GM10248 (cell line): Measurements from ENCODE around the gene HOXD13.

Experiments
- CTCF ChIA-PET: fragments of 300-600 bp; sonication (Branson Sonifier 250); formaldehyde crosslinking; extraction: SDS; loops from one replicate; lab custom pipeline; 2021; ENCODE audit warnings: antibody characterized with exemption; lab: Yijun Ruan, JAX
- POLR2A ChIA-PET: fragments of 350-650 bp; sonication (Branson Sonifier 250); formaldehyde crosslinking; extraction: SDS; loops from one replicate; lab custom pipeline; 2020; ENCODE audit warnings: antibody characterized with exemption; lab: Yijun Ruan, JAX
- DNase-seq: peaks from one replicate; pipeline ENCODE4 v3.0.0; 2012; ENCODE audit errors: extremely low spot score
- TF ChIP-seq, protein P1 (sequence below): IDR thresholded peaks from 2 replicates; pipeline ENCODE4 v1.5.1; 2012; ENCODE audit warnings: mild to moderate bottlenecking, low read depth; ENCODE audit errors: extremely low read depth, missing control alignments, control extremely low read depth

The HOXD13 gene

DNA sequence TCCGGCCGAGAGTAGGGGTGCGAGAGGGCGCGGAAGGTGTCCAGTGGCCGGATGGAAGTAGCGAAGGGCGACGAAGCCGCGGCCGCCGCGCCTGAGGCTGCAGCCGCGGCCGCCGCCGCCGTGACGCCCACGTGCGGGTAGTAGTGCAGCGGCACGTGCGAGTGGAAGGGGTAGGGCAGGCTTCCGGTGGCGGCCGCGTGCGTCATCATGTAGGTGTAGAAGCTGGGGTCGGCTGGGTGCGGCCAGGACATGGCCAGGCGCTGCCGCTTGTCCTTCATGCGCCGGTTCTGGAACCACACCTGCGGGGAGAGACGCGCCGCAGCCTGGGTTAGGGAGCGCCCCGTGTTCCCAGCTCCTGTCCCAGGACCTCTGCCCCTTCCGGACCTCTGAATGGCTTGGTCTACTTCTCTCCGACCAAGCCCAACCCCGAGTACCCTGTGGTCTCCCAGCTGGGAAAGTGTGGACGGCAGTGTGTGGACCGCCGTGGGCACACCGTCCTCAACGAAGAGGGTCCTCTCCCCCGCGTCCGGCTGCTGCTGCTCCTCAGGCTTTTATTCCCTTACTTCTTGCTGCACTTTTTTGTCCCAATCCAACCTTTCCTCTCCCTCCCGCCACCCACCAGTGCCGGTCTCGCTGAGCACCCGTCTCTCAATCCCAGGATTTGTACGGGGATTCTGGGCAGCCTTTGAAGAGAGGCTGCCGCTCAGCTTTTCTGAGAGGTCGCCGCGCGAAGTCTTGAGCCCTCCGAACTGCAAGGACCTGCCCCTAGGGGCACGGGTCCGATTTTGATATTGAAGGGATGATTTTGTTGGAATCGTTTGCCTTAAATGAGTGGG, 11.8 kb upstream of the HOXD13 start:
- TF ChIP-seq, protein P1, sequence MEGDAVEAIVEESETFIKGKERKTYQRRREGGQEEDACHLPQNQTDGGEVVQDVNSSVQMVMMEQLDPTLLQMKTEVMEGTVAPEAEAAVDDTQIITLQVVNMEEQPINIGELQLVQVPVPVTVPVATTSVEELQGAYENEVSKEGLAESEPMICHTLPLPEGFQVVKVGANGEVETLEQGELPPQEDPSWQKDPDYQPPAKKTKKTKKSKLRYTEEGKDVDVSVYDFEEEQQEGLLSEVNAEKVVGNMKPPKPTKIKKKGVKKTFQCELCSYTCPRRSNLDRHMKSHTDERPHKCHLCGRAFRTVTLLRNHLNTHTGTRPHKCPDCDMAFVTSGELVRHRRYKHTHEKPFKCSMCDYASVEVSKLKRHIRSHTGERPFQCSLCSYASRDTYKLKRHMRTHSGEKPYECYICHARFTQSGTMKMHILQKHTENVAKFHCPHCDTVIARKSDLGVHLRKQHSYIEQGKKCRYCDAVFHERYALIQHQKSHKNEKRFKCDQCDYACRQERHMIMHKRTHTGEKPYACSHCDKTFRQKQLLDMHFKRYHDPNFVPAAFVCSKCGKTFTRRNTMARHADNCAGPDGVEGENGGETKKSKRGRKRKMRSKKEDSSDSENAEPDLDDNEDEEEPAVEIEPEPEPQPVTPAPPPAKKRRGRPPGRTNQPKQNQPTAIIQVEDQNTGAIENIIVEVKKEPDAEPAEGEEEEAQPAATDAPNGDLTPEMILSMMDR, result no peak
- ChIA-PET POLR2A (no interaction called here), CTCF (interaction anchor here (0.8 to 1.3 kb wide), 3 partner anchors 46 to 570 kb away, joined by 3 to 4 read pairs (median 3); no protein-coding TSS in a partner anchor)
- no peak for DNase-seq

DNA sequence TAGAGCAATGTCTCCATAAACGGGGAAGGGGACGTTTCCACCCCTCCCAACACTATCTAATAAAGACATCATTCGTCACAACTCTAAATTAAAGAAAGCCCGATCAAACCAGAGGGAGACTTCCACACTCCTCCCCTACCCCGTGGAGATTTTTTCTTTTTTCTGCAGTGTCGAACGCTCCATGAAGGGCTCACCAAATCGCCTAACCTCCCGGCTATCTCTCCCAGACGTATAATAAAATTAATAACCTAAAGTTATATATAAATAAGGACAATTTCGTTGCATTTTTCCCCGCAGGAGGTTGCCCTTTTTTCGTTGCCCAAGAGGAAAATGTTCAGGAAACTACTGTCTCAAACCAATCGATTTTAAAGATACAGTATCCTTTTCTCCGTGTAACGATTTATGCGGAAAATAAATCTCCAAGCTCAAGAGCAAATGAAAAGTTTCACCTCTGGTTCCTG, 11.1 kb upstream of the HOXD13 start:
- POLR2A ChIA-PET, result no interaction called here
- no peak for DNase-seq
- TF ChIP-seq, protein P1, result no peak
- CTCF ChIA-PET, result interaction anchor here (1.1 kb wide), 1 partner anchor 46 kb away, joined by 4 read pairs; no protein-coding TSS in a partner anchor

DNA sequence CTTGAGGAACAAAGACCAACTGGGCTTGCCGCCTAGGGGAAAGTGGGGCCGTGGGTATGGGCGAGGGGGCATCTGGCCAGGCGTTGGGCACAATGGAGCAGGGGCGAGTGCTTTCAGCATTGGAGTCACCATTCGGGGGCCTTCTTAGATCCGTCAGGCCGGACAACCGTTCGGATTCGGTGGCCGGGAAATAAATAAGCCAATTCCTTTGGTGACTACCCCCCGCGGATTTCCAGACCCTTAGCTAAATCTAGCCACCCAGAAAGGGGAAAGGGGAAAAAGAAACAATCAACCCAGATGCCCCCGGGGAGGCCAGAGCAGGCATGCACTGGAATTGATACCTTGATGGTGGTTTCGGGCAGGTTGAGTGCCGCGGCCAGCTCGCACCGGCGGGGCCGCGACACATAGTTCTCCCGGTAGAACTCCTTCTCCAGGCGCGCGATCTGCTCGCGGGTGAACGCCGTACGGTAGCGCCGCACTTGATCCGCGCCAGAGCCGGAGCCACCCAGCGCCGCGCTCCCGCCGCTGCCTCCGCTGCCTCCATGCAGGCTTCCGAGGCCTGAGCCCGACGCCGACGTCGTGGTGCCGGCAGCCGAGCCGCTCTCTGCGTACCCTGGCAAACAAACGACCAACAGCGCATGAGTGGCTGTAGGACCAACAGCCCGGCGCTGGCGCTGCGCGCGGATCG, 10.5 kb upstream of the HOXD13 start:
- TF ChIP-seq, protein P1, result no peak
- no peak for DNase-seq
- POLR2A ChIA-PET, result no interaction called here
- CTCF ChIA-PET, result interaction anchor here (1.9 kb wide), 1 partner anchor 14 kb away, joined by 5 read pairs; no protein-coding TSS in a partner anchor

DNA sequence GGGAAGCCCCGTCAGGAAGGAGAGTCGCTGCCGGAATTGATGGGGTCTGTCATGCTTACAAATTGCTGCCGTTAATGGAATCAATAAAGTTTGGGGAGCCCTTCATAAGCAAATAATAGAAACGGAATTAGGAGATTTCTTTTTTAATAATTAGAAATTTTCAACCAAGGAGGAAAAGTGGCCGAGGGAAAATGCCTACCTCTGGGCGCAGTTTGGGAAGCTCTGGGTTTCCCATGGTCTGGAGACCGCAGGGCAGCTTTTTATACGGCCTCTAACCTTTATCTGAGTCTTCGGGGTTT, 10.0 kb upstream of the HOXD13 start:
- TF ChIP-seq, protein P1, result no peak
- ChIA-PET POLR2A (no interaction called here), CTCF (interaction anchor here (1.7 to 1.9 kb wide), 2 partner anchors 10 to 14 kb away, joined by 3 to 5 read pairs; no protein-coding TSS in a partner anchor)
- DNase-seq, result no peak

DNA sequence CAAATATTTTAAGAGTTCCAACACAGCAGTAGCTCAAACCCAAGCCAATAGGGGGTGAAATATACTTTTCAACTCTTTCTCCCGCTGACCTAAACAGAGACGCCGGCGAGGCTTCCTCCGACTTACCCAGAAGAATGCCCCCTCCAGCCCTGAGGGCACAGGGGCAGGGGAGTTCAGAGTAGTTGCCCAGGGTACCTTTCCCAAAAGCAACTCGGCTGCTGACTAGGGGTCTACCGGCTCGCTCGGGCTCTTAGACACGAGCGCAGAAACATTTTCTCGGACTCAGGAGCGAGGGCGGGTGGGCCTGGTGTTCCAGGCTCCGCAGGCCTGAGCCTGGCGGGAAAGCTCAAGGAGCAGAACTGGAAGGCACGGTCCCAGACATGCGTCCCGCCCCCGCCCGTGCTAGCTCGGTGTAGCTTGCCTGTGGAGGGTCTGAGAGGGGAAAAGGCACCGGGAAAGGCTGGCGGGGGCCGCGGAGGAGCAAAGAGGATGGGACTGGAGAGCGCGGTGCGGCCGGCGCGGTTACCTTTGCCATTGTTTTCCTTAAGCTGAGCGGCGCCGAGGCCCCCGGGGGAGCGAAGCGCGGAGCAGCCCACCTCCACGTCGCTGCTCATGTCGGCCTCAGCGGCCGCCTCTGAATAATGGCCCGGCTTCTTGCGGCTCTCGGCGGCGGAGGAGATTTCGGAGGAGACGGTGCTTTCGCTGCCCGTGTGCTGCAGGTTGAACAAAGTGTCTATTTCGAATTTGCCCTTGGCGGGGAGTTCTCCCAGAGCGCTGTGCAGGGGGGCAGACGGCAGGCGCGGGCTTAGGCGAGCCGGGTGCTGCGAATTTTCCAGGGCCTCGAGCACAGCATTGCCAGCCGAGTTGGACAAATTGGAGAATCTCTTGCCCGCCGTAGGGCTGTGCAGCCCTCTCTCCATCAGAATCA, 9.4 kb upstream of the HOXD13 start:
- CTCF ChIA-PET, result interaction anchor here (1.7 to 1.9 kb wide), 2 partner anchors 10 to 13 kb away, joined by 3 to 5 read pairs; no protein-coding TSS in a partner anchor
- no peak for DNase-seq
- TF ChIP-seq, protein P1, result no peak
- POLR2A ChIA-PET, result no interaction called here

DNA sequence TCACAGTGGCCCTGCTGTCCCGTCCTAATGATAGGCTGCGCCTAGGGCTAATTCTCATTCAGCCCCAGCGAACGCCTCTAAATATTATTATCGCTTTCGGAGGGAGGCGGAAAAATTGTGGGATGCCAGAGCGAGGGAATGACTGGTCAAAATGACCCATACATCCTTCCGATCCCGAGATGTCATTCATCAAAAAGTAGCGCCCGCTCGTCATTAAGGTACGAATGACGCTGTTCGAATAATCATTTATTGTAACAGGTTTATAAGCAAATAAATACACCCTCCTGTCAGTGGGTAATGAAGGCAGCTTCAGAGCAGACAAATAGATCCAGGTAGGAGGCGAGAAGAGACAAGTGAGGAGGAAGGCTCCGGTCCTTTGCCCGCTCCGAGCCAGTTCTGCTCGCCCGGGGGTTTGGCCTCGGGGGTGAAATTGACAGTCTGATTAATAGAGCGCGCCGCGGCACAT, 8.7 kb upstream of the HOXD13 start, which contains the start of gene EVX2:
EVX2 (minus strand) TSS at position 167 of the 466 bp plus-strand sequence. CDS start 186 bp downstream, outside the sequence.
- DNase-seq, result no peak
- POLR2A ChIA-PET, result no interaction called here
- CTCF ChIA-PET, result interaction anchor here (1.7 to 1.9 kb wide), 2 partner anchors 9 to 13 kb away, joined by 3 to 5 read pairs; no protein-coding TSS in a partner anchor
- TF ChIP-seq, protein P1, result no peak
